IPS-15b (cell line): ENCODE results near the gene RAX.

Experiments used
- H3K27me3 ChIP-seq: one replicate; pipeline ENCODE4 v1.6.1; 2013; ENCODE audit warnings: low read length; ENCODE audit not compliant: control insufficient read depth, insufficient read depth
- H3K36me3 ChIP-seq: one replicate; pipeline ENCODE4 v1.6.1; 2013; ENCODE audit warnings: low read length; ENCODE audit not compliant: control insufficient read depth, insufficient read depth
- H3K4me1 ChIP-seq: one replicate; pipeline ENCODE4 v1.6.1; 2013; ENCODE audit warnings: mild to moderate bottlenecking, low read length; ENCODE audit not compliant: control insufficient read depth, insufficient read depth
- H3K4me3 ChIP-seq: one replicate; pipeline ENCODE4 v1.5.1; 2013; ENCODE audit warnings: low read depth, low read length
- H3K9ac ChIP-seq: one replicate; pipeline ENCODE4 v1.6.1; 2013; ENCODE audit warnings: low read depth, mild to moderate bottlenecking, low read length
- H3K9me3 ChIP-seq: one replicate; pipeline ENCODE4 v1.6.1; 2013; ENCODE audit warnings: mild to moderate bottlenecking, low read length; ENCODE audit not compliant: control insufficient read depth, insufficient read depth

Gene RAX

GRCh38 chr18:59298871-59299270 lies 25.6 kb upstream of the RAX start:
- no peaks in the 10 kb centered on the region for H3K9me3 ChIP-seq
- H3K27me3 ChIP-seq = peaks cover 8% of the 10 kb centered on the region
- no peak overlapping the region for H3K4me3 ChIP-seq
- no peak overlapping the region for H3K9ac ChIP-seq
- H3K36me3 ChIP-seq = no peaks in the 10 kb centered on the region
- H3K4me1 ChIP-seq = no peaks in the 10 kb centered on the region

GRCh38 chr18:59293317-59293716 lies 20.1 kb upstream of the RAX start:
- H3K9me3 ChIP-seq = no peaks in the 10 kb centered on the region
- H3K36me3 ChIP-seq = no peaks in the 10 kb centered on the region
- no peak overlapping the region for H3K9ac ChIP-seq
- H3K27me3 ChIP-seq = peaks cover 18% of the 10 kb centered on the region
- no peaks in the 10 kb centered on the region for H3K4me1 ChIP-seq
- no peak overlapping the region for H3K4me3 ChIP-seq

GRCh38 chr18:59286341-59286740 lies 13.1 kb upstream of the RAX start:
- Histone ChIP-seq H3K36me3 (no peaks in the 10 kb centered on the region), H3K4me3 (no peak overlapping the region), H3K9me3 (no peaks in the 10 kb centered on the region), H3K9ac (no peak overlapping the region), H3K27me3 (peaks cover 17% of the 10 kb centered on the region), H3K4me1 (no peaks in the 10 kb centered on the region)

- Histone ChIP-seq H3K9ac (no peak overlapping the region), H3K4me3 (no peak overlapping the region), H3K27me3 (peaks cover 56% of the 10 kb centered on the region), H3K36me3 (no peaks in the 10 kb centered on the region), H3K9me3 (no peaks in the 10 kb centered on the region), H3K4me1 (no peaks in the 10 kb centered on the region)
Measured at GRCh38 chr18:59282341-59282740, 9.1 kb upstream of the RAX start.

- no peaks in the 10 kb centered on the region for H3K9me3 ChIP-seq
- no peak overlapping the region for H3K4me3 ChIP-seq
- H3K4me1 ChIP-seq = peaks cover 4% of the 10 kb centered on the region
- H3K9ac ChIP-seq = no peak overlapping the region
- peaks cover 74% of the 10 kb centered on the region for H3K27me3 ChIP-seq
- H3K36me3 ChIP-seq = no peaks in the 10 kb centered on the region
Measured at GRCh38 chr18:59279722-59280121, 6.5 kb upstream of the RAX start.

GRCh38 chr18:59279193-59279592 lies 5.9 kb upstream of the RAX start:
- Histone ChIP-seq H3K27me3 (peaks cover 79% of the 10 kb centered on the region), H3K4me1 (peaks cover 4% of the 10 kb centered on the region), H3K4me3 (no peak overlapping the region), H3K9me3 (no peaks in the 10 kb centered on the region), H3K9ac (no peak overlapping the region), H3K36me3 (no peaks in the 10 kb centered on the region)

- peaks cover 83% of the 10 kb centered on the region for H3K27me3 ChIP-seq
Measured at GRCh38 chr18:59278793-59279192, 5.5 kb upstream of the RAX start.

GRCh38 chr18:59276047-59276446 lies 2.8 kb upstream of the RAX start:
- no peaks in the 10 kb centered on the region for H3K36me3 ChIP-seq
- no peak overlapping the region for H3K9ac ChIP-seq
- H3K9me3 ChIP-seq = no peaks in the 10 kb centered on the region
- peak overlapping the region; percentile 1 for H3K4me3 ChIP-seq
- H3K27me3 ChIP-seq = peaks cover 96% of the 10 kb centered on the region
- H3K4me1 ChIP-seq = peaks cover 4% of the 10 kb centered on the region

More at GRCh38 chr18:59278793-59279192, 5.5 kb upstream of the RAX start:
- Histone ChIP-seq H3K9ac (no peak overlapping the region), H3K4me3 (no peak overlapping the region), H3K9me3 (no peaks in the 10 kb centered on the region), H3K36me3 (no peaks in the 10 kb centered on the region), H3K4me1 (peaks cover 4% of the 10 kb centered on the region)

- Histone ChIP-seq H3K27me3 (peaks cover 96% of the 10 kb centered on the region), H3K4me1 (peaks cover 8% of the 10 kb centered on the region), H3K36me3 (no peaks in the 10 kb centered on the region), H3K9ac (no peak overlapping the region), H3K4me3 (peak overlapping the region; percentile 1), H3K9me3 (no peaks in the 10 kb centered on the region)
Measured at GRCh38 chr18:59275406-59275949, 2.2 kb upstream of the RAX start.

GRCh38 chr18:59274533-59274928 lies 1.3 kb upstream of the RAX start:
- Histone ChIP-seq H3K4me3 (peak overlapping the region; percentile 67), H3K9ac (no peak overlapping the region), H3K9me3 (no peaks in the 10 kb centered on the region), H3K27me3 (peaks cover 97% of the 10 kb centered on the region), H3K4me1 (peaks cover 11% of the 10 kb centered on the region), H3K36me3 (no peaks in the 10 kb centered on the region)

- peaks cover 94% of the 10 kb centered on the region for H3K27me3 ChIP-seq
- H3K9me3 ChIP-seq = no peaks in the 10 kb centered on the region
- peaks cover 11% of the 10 kb centered on the region for H3K4me1 ChIP-seq
- no peaks in the 10 kb centered on the region for H3K36me3 ChIP-seq
- H3K4me3 ChIP-seq = peak overlapping the region; percentile 67
- H3K9ac ChIP-seq = no peak overlapping the region
Measured at GRCh38 chr18:59273759-59274532, 692 bp upstream of the RAX start.

GRCh38 chr18:59272221-59272888 lies 899 bp downstream of the RAX start:
- H3K4me1 ChIP-seq = peaks cover 13% of the 10 kb centered on the region
- peak overlapping the region; percentile 60 for H3K4me3 ChIP-seq
- peaks cover 93% of the 10 kb centered on the region for H3K27me3 ChIP-seq
- H3K9ac ChIP-seq = no peak overlapping the region
- no peaks in the 10 kb centered on the region for H3K9me3 ChIP-seq
- no peaks in the 10 kb centered on the region for H3K36me3 ChIP-seq
